Measurements from ENCODE around the gene ATP23.

DNA sequence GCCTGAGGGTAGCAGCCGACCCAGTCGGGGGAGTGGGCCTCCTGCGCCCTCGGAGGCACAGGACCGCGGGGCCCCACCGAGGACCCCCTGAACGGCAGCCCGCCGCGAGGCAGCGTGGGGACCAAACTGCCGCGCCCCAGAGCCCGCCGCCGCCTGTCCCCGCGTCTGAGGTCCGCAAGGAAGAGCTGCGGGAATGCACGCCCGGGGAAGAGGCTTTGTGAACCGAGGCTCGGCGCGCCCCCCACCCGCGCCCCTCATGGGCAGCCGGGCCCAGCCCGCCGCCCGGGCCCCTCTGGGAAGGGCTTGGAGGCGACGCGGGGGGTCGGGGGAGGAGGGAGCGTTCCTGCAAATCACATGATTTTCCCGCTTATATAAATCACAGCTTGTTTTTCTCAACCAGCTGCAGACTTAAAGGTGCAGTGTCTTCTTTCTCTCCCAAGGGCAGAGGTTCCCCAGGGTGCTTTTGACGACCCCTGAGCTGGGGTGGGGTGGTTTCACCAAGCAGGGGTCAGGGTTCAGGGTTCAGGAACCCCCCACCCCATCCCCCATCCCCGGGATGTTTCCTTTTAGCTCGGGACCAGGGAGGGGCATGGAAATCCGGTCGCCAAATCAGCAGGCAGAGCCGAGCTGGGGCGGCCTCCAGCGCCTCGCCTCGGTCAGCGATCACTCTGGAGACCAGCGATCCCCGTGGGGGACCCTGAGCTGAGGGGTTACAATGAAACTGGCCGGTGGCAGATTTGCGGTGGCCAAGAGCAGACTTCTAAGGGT, 44.7 kb upstream of the ATP23 start:
- TF ChIP-seq, protein P1, sequence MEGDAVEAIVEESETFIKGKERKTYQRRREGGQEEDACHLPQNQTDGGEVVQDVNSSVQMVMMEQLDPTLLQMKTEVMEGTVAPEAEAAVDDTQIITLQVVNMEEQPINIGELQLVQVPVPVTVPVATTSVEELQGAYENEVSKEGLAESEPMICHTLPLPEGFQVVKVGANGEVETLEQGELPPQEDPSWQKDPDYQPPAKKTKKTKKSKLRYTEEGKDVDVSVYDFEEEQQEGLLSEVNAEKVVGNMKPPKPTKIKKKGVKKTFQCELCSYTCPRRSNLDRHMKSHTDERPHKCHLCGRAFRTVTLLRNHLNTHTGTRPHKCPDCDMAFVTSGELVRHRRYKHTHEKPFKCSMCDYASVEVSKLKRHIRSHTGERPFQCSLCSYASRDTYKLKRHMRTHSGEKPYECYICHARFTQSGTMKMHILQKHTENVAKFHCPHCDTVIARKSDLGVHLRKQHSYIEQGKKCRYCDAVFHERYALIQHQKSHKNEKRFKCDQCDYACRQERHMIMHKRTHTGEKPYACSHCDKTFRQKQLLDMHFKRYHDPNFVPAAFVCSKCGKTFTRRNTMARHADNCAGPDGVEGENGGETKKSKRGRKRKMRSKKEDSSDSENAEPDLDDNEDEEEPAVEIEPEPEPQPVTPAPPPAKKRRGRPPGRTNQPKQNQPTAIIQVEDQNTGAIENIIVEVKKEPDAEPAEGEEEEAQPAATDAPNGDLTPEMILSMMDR (conservative IDR thresholded peaks at IDR 0.05; ENCODE audit: low read length), result no peak
- TF ChIP-seq EZH2phosphoT487 (IDR thresholded peaks at IDR 0.05; ENCODE audit: borderline replicate concordance), result no peak
